Measurements from ENCODE around the gene TRIM7. TPM values are rescaled to one million over a fixed set of nuclear protein-coding genes. Genes with fewer than 3 reads are reported as not detected.

TRIM7 gene
- total and polyA plus RNA-seq, 9 of the 15 experiments (the other 6 are each of a cell fraction or from before 2014, with no cell fraction given), result 2.6 to 14.9 (median 8.9) TPM

GRCh38 chr5:181223058-181223728 is 18.2 kb upstream of the TRIM7 start, which contains the start of gene TRIM41 (continued):
- peak; percentile 91 for TF ChIP-seq E2F8 (IDR thresholded peaks at IDR 0.05; ENCODE audit: low read depth, partially characterized antibody)
- no peak for TF ChIP-seq ATF6 (CRISPR knock-in tag; IDR thresholded peaks at IDR 0.05)
- peak; percentile 77; the same call in 1 of the 2 replicates for TF ChIP-seq TOE1 (IDR thresholded peaks at IDR 0.05; ENCODE audit: borderline replicate concordance)
- TF ChIP-seq TOE1 (CRISPR knock-in tag; IDR thresholded peaks at IDR 0.05; ENCODE audit: borderline replicate concordance, low read depth), result no peak
- TF ChIP-seq DEAF1 (CRISPR knock-in tag; IDR thresholded peaks at IDR 0.05), result no peak
- no peak for TF ChIP-seq NONO (IDR thresholded peaks at IDR 0.05; ENCODE audit: low read depth in 2 of 2, low read length in 1 of 2)
- peak in 1 of 2 experiments; percentile 87; a peak in 2 of 4 replicates for TF ChIP-seq TEAD1 (CRISPR knock-in tag; IDR thresholded peaks at IDR 0.05)
- no peak for TF ChIP-seq CHD1 (IDR thresholded peaks at IDR 0.05; ENCODE audit: low read length)
- no peak for TF ChIP-seq CEBPZ (IDR thresholded peaks at IDR 0.05; ENCODE audit: borderline replicate concordance, low read depth, low read length)
- TF ChIP-seq ZNF764 (CRISPR knock-in tag; IDR thresholded peaks at IDR 0.05; ENCODE audit: low read depth), result no peak
- TF ChIP-seq MAFF (IDR thresholded peaks at IDR 0.05; ENCODE audit: low read length), result no peak
- no peak for TF ChIP-seq NFXL1 (CRISPR knock-in tag; IDR thresholded peaks at IDR 0.05)
- peak; percentile 94 for TF ChIP-seq PHF8 (IDR thresholded peaks at IDR 0.05; ENCODE audit: borderline replicate concordance, low read length)
- TF ChIP-seq NR3C1 (CRISPR knock-in tag; IDR thresholded peaks at IDR 0.05), result no peak
- no peak for TF ChIP-seq KDM2B (CRISPR knock-in tag; IDR thresholded peaks at IDR 0.05)
- TF ChIP-seq WHSC1 (IDR thresholded peaks at IDR 0.05; ENCODE audit: low read length), result no peak
